GM23338 (cell line): ENCODE results near the gene ANTXR2. TPM values are rescaled to one million over a fixed set of nuclear protein-coding genes. Genes with fewer than 3 reads are reported as not detected.

Experiments
- ATAC-seq: fragments of 200-7000 bp; cut with Tn5 transposase; 3 replicates; pipeline ENCODE4 v1.9.1; 2020
- DNase-seq: peaks from one replicate; pipeline ENCODE4 v3.0.0-alpha.2; 2015; ENCODE audit warnings: low spot score
- H2AFZ ChIP-seq: fragments of 200-600 bp; sonication (generic); 2 replicates; pipeline ENCODE4 v1.8.0; 2016; ENCODE audit warnings: antibody characterized with exemption, mild to moderate bottlenecking, moderate library complexity
- H3F3A ChIP-seq: fragments of 200-600 bp; sonication (generic); replicated peaks from 2 replicates; pipeline ENCODE4 v1.8.0; 2017; ENCODE audit warnings: antibody characterized with exemption, mixed run types, low read depth
- H3K27ac ChIP-seq: fragments of 200-600 bp; sonication (generic); 2 replicates; pipeline ENCODE4 v1.6.1; 2016; ENCODE audit warnings: low read depth
- H3K27me3 ChIP-seq: fragments of 200-600 bp; sonication (generic); 2 replicates; pipeline ENCODE4 v1.8.0; 2016; ENCODE audit warnings: mild to moderate bottlenecking, mixed run types, moderate library complexity; ENCODE audit not compliant: insufficient read depth
- H3K36me3 ChIP-seq: fragments of 200-600 bp; sonication (generic); 2 replicates; pipeline ENCODE4 v1.8.0; 2016; ENCODE audit warnings: mild to moderate bottlenecking; ENCODE audit not compliant: insufficient read depth
- H3K4me1 ChIP-seq: fragments of 200-600 bp; sonication (generic); 2 replicates; pipeline ENCODE4 v1.8.0; 2016; ENCODE audit warnings: mild to moderate bottlenecking, moderate library complexity; ENCODE audit not compliant: insufficient read depth
- H3K4me2 ChIP-seq: fragments of 200-600 bp; sonication (generic); 2 replicates; pipeline ENCODE4 v1.7.1; 2017; ENCODE audit warnings: mixed run types
- H3K4me3 ChIP-seq: fragments of 200-600 bp; sonication (generic); 2 replicates; pipeline ENCODE4 v1.6.1; 2016; ENCODE audit warnings: mixed run types
- H3K79me2 ChIP-seq: fragments of 200-600 bp; sonication (generic); replicated peaks from 2 replicates; pipeline ENCODE4 v1.8.0; 2017; ENCODE audit warnings: mild to moderate bottlenecking; ENCODE audit not compliant: insufficient read depth
- H3K9me2 ChIP-seq: fragments of 200-600 bp; sonication (generic); 2 replicates; pipeline ENCODE4 v1.8.0; 2017; ENCODE audit not compliant: insufficient read depth
- H4K20me1 ChIP-seq: fragments of 200-600 bp; sonication (generic); replicated peaks from 2 replicates; pipeline ENCODE4 v1.8.0; 2017; ENCODE audit warnings: mild to moderate bottlenecking; ENCODE audit not compliant: insufficient read depth
- H3K27ac Mint-ChIP-seq: 2 replicates; pipeline ENCODE4 v1.8.0; 2020; ENCODE audit warnings: inconsistent platforms, mild to moderate bottlenecking, moderate library complexity, mixed read lengths
- H3K27me3 Mint-ChIP-seq: 3 replicates; pipeline ENCODE4 v1.8.0; 2022; ENCODE audit warnings: low read depth, mild to moderate bottlenecking, moderate library complexity, mixed read lengths, inconsistent platforms; ENCODE audit not compliant: insufficient read depth, poor library complexity
- H3K36me3 Mint-ChIP-seq: 3 replicates; pipeline ENCODE4 v1.8.0; 2021; ENCODE audit warnings: low read depth, mild to moderate bottlenecking, inconsistent platforms, moderate library complexity, mixed read lengths
- H3K4me1 Mint-ChIP-seq: 3 replicates; pipeline ENCODE4 v1.8.0; 2020; ENCODE audit warnings: mild to moderate bottlenecking, inconsistent platforms, mixed read lengths
- H3K4me3 Mint-ChIP-seq: 3 replicates; pipeline ENCODE4 v1.8.0; 2021; ENCODE audit warnings: moderate library complexity, mild to moderate bottlenecking, inconsistent platforms, mixed read lengths
- H3K9me3 Mint-ChIP-seq: 3 replicates; pipeline ENCODE4 v1.8.0; 2020; ENCODE audit warnings: moderate library complexity, mild to moderate bottlenecking, inconsistent platforms, mixed read lengths
- CREB1 ChIP-seq: fragments of 250-450 bp; sonication (Bioruptor Pico); IDR thresholded peaks from 2 replicates; pipeline ENCODE4 v1.5.0; 2020; ENCODE audit warnings: low read depth, mild to moderate bottlenecking, moderate library complexity
- CTCF ChIP-seq, 2 experiments: fragments of 200-600 bp in 1 of 2; sonication (generic) in 1 of 2; conservative IDR thresholded peaks; 2 replicates each; pipeline versions ENCODE4 v1.5.1 to v1.6.1; 2016 to 2017; ENCODE audit warnings: antibody characterized with exemption in 2 of 2, low read depth in 2 of 2, mild to moderate bottlenecking in 2 of 2, moderate library complexity in 1 of 2
- EZH2 ChIP-seq: fragments of 200-600 bp; sonication (generic); IDR thresholded peaks from one replicate; pipeline ENCODE4 v1.8.0; 2017; ENCODE audit warnings: antibody characterized with exemption, mild to moderate bottlenecking, low read depth; ENCODE audit not compliant: unreplicated experiment
- JUNB ChIP-seq: IDR thresholded peaks from one replicate; pipeline ENCODE4 v1.6.1; 2016; ENCODE audit warnings: antibody characterized with exemption; ENCODE audit not compliant: unreplicated experiment
- NANOG ChIP-seq: IDR thresholded peaks from 2 replicates; pipeline ENCODE4 v1.6.1; 2016; ENCODE audit warnings: antibody characterized with exemption, borderline replicate concordance
- REST ChIP-seq: IDR thresholded peaks from one replicate; pipeline ENCODE4 v1.6.1; 2018; ENCODE audit warnings: antibody characterized with exemption; ENCODE audit not compliant: unreplicated experiment
- ZNF331 ChIP-seq: fragments of 250-450 bp; sonication (Bioruptor Pico); IDR thresholded peaks from 2 replicates; pipeline ENCODE4 v1.5.0; 2020; ENCODE audit warnings: low read depth, mild to moderate bottlenecking, moderate library complexity
- ZNF462 ChIP-seq: fragments of 250-450 bp; sonication (Bioruptor Pico); IDR thresholded peaks from 2 replicates; pipeline ENCODE4 v1.5.0; 2020; ENCODE audit warnings: mild to moderate bottlenecking, moderate library complexity
- polyA plus RNA-seq: library from polyadenylated mRNA; unstranded; fragments of >200 nt; fragmentation: Nextera tagmentation; extraction: Ambion mirVana; gene quantifications from 2 replicates; pipeline ENCODE4 v1.2.1, GENCODE V29; 2016
- total RNA-seq: library from RNA; depleted of rRNA; stranded (reverse); fragments of >200 nt; shearing (Covaris generic); gene quantifications from 2 replicates; pipeline ENCODE4 v1.2.3, GENCODE V29; 2014

The ANTXR2 gene
- total and polyA plus RNA-seq, 2 experiments from 2014 or later: 2.0 to 5.3 TPM

- H3K27ac Mint-ChIP-seq: no peak overlapping the region
- no peaks in the 10 kb centered on the region for H3F3A ChIP-seq
- no peak overlapping the region for H3K4me2 ChIP-seq
- H3K79me2 ChIP-seq: no peaks in the 10 kb centered on the region
- H3K4me1 ChIP-seq: no peaks in the 10 kb centered on the region
- no peak overlapping the region for H3K4me3 ChIP-seq
- ATAC-seq (no peak), DNase-seq (no peak)
- H3K27ac ChIP-seq: no peak overlapping the region
- no peaks in the 10 kb centered on the region for H3K27me3 ChIP-seq
- no peaks in the 10 kb centered on the region for H3K9me2 ChIP-seq
- TF ChIP-seq CREB1 (no peak), NANOG (no peak), ZNF462 (CRISPR knock-in tag) (no peak), REST (no peak), EZH2 (no peak), ZNF331 (CRISPR knock-in tag) (no peak), CTCF (conservative IDR thresholded peaks at IDR 0.05; ENCODE audit: low read depth in 2 of 2) (no peak), JUNB (no peak)
- no peaks in the 10 kb centered on the region for H3K27me3 Mint-ChIP-seq
- H4K20me1 ChIP-seq: no peaks in the 10 kb centered on the region
- no peak overlapping the region for H3K4me3 Mint-ChIP-seq
- no peaks in the 10 kb centered on the region for H3K9me3 Mint-ChIP-seq
- H2AFZ ChIP-seq: no peak overlapping the region
- no peaks in the 10 kb centered on the region for H3K36me3 Mint-ChIP-seq
- H3K4me1 Mint-ChIP-seq: no peaks in the 10 kb centered on the region
- no peaks in the 10 kb centered on the region for H3K36me3 ChIP-seq
Observed at GRCh38 chr4:79864500-79865200, 208.4 kb downstream of the ANTXR2 start.
